ENCODE data around the gene PDZD4.
"Not testable (repeated sequence)": the region's sequence is repeated elsewhere in the genome, so short reads cannot be mapped to it uniquely, and the experiment has no call there.

PDZD4 gene

GRCh38 chrX:153832728-153833127 lies 2.4 kb upstream of the PDZD4 start:
- no peak for DNase-seq

- no peak for DNase-seq
These were observed 1.2 kb upstream of the PDZD4 start for GRCh38 chrX:153831429-153832150.

- DNase-seq = no peak
These were observed 490 bp upstream of the PDZD4 start for GRCh38 chrX:153830640-153831428.

GRCh38 chrX:153829549-153829798 lies 870 bp downstream of the PDZD4 start:
- DNase-seq = no peak

GRCh38 chrX:153828723-153829548 lies 1.4 kb downstream of the PDZD4 start:
- DNase-seq = no peak

- DNase-seq = no peak
These were observed 2.0 kb downstream of the PDZD4 start for GRCh38 chrX:153828308-153828707.

GRCh38 chrX:153827903-153828302 lies 2.4 kb downstream of the PDZD4 start:
- DNase-seq = no peak

- DNase-seq = no peak
These were observed 3.3 kb downstream of the PDZD4 start for GRCh38 chrX:153827016-153827415.

- no peak for DNase-seq
These were observed 5.3 kb downstream of the PDZD4 start for GRCh38 chrX:153825042-153825441.

- no peak for DNase-seq
These were observed 6.0 kb downstream of the PDZD4 start for GRCh38 chrX:153824348-153824747.

- DNase-seq = no peak
These were observed 9.3 kb downstream of the PDZD4 start for GRCh38 chrX:153821066-153821465.

- no peak for DNase-seq
These were observed 9.7 kb downstream of the PDZD4 start for GRCh38 chrX:153820601-153821000.

- DNase-seq = no peak
These were observed 10.8 kb downstream of the PDZD4 start for GRCh38 chrX:153819384-153820040.

GRCh38 chrX:153818571-153819383 lies 11.6 kb downstream of the PDZD4 start:
- DNase-seq = no peak

GRCh38 chrX:153818064-153818463 lies 12.3 kb downstream of the PDZD4 start:
- not testable (repeated sequence) for DNase-seq

GRCh38 chrX:153816831-153817690 lies 13.3 kb downstream of the PDZD4 start:
- no peak for DNase-seq

GRCh38 chrX:153814591-153815315 lies 15.6 kb downstream of the PDZD4 start:
- DNase-seq = no peak

- no peak for DNase-seq
These were observed 17.2 kb downstream of the PDZD4 start for GRCh38 chrX:153813161-153813560.

GRCh38 chrX:153812220-153812619 lies 18.1 kb downstream of the PDZD4 start:
- no peak for DNase-seq

- no peak for DNase-seq
These were observed 22.4 kb downstream of the PDZD4 start for GRCh38 chrX:153807976-153808375.

Measured in NCI-H1417 treated with DMSO at 0.1 percent for 48 hours (cell line).